ENCODE measurements around the gene AATK. TPM values are rescaled to one million over a fixed set of nuclear protein-coding genes. Genes with fewer than 3 reads are reported as not detected.
A peak's percentile ranks its signal among the peaks of the same experiment; 100 is the strongest.

The AATK gene
- polyA plus RNA-seq, 1 donor (not counting 4 experiments of a cell fraction or from before 2014, with no cell fraction given) = 0.16 TPM

DNA sequence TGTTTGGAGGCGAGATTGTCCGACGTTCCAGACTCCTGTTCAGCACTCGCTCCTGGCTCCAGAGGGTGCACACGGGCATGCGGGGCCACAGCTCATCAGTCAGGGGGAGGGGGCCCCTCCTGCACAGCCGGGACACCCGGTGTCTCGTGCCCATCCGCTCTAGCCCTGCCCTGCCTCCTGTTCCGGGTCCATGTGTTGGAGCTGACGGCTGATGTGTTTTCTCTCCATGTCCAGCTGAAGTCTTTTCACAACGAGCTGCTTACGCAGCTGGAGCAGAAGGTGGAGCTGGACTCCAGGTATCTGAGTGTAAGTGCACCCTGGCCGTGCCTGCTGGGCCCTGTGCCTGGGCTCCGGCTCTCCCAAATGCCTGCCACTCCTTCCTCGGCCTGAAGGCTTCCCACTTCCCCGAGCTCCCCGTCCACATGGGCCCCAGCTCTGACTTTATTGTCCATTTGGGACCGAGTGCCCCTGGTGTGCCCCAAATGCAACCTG lies 80.6 kb downstream of the AATK start:
- TF ChIP-seq EZH2 (IDR thresholded peaks at IDR 0.05; ENCODE audit: low read length) = no peak
- TF ChIP-seq, protein P1, sequence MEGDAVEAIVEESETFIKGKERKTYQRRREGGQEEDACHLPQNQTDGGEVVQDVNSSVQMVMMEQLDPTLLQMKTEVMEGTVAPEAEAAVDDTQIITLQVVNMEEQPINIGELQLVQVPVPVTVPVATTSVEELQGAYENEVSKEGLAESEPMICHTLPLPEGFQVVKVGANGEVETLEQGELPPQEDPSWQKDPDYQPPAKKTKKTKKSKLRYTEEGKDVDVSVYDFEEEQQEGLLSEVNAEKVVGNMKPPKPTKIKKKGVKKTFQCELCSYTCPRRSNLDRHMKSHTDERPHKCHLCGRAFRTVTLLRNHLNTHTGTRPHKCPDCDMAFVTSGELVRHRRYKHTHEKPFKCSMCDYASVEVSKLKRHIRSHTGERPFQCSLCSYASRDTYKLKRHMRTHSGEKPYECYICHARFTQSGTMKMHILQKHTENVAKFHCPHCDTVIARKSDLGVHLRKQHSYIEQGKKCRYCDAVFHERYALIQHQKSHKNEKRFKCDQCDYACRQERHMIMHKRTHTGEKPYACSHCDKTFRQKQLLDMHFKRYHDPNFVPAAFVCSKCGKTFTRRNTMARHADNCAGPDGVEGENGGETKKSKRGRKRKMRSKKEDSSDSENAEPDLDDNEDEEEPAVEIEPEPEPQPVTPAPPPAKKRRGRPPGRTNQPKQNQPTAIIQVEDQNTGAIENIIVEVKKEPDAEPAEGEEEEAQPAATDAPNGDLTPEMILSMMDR (optimal IDR thresholded peaks at IDR 0.05 in 1 of 3, IDR thresholded peaks at IDR 0.05 in 1 of 3, conservative IDR thresholded peaks at IDR 0.05 in 1 of 3; ENCODE audit: extremely low read depth in 1 of 3, insufficient read depth in 2 of 3, low read length in 3 of 3) = peak; percentile 36 to 62 (median 41)
- H3K4me1 ChIP-seq (ENCODE audit: control insufficient read depth, extremely low read depth, insufficient read depth, low read length) = peaks cover 82% of the 10 kb centered on the region
- dilution Hi-C loops (cut with MboI; ENCODE audit: extremely low pct_ligation_motif_present, low sequenced_read_pairs) = no loop called here

DNA sequence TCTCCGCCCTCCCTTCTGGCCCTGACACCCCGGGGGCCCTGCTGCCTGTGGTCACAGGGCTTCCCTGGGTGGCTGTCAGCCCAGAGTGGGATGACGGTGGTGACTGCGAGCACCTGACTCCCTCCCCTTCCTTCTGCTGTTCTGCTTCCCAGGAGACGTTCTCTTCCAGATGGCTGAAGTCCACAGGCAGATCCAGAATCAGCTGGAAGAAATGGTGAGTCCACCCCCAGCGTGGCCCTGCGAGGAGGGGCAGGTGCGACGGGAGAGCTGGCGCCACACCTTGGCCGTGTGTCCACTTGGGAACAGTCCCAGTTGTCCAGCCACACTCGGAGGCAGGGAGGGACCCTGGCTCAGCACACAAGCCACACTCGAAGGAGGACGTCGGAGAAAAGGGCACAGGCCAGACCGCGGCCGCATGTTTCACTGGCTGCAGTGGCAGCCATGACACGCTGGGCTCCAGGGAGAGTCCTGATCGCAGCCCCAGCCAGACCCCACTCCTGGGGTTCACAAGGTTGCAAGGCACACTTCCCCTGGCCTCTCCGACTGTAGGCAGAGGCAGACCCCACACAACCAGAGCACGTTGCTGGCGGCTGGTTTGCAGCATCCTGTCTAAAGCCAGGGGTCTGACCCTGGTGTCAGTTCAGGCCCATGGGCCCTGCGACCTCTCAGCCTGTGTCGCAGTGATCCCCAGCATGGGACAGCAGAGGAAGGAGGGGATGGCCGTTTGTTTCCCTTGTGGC lies 81.2 kb downstream of the AATK start:
- H3K4me3 ChIP-seq (ENCODE audit: control insufficient read depth in 2 of 3, extremely low read depth in 1 of 3, insufficient read depth in 2 of 3, low read depth in 1 of 3, low read length in 3 of 3) = no peak overlapping the region
- no peak overlapping the region for H3K4me2 ChIP-seq (ENCODE audit: control insufficient read depth, extremely low read depth, insufficient read depth, low read depth, low read length)
- DNase-seq (ENCODE audit: low read depth, low spot score) (no peak), FAIRE-seq (no peak)
- peaks cover 76% of the 10 kb centered on the region for H3K4me1 ChIP-seq (ENCODE audit: control insufficient read depth, extremely low read depth, insufficient read depth, low read length)
- dilution Hi-C loops (cut with MboI; ENCODE audit: extremely low pct_ligation_motif_present, low sequenced_read_pairs) = no loop called here
- H3K79me2 ChIP-seq (ENCODE audit: control insufficient read depth, insufficient read depth, low read length) = peaks cover 31% of the 10 kb centered on the region
- no peaks in the 10 kb centered on the region for H4K20me1 ChIP-seq (ENCODE audit: control insufficient read depth, extremely low read depth, insufficient read depth, low read length)
- no peaks in the 10 kb centered on the region for H3K9me1 ChIP-seq (ENCODE audit: control insufficient read depth, extremely low read depth, insufficient read depth, low read length)
- H2AFZ ChIP-seq (ENCODE audit: control insufficient read depth, low read length) = no peak overlapping the region
- no peaks in the 10 kb centered on the region for H3K9me3 ChIP-seq (ENCODE audit: control insufficient read depth, low read depth, low read length)
- TF ChIP-seq, protein P1 (optimal IDR thresholded peaks at IDR 0.05 in 1 of 3, IDR thresholded peaks at IDR 0.05 in 1 of 3, conservative IDR thresholded peaks at IDR 0.05 in 1 of 3; ENCODE audit: extremely low read depth in 1 of 3, insufficient read depth in 2 of 3, low read length in 3 of 3) = no peak
- TF ChIP-seq EZH2 (IDR thresholded peaks at IDR 0.05; ENCODE audit: low read length) = no peak
- peak overlapping the region; percentile 84 for H3K9ac ChIP-seq (ENCODE audit: control insufficient read depth, extremely low read depth, insufficient read depth, low read length)
- no peaks in the 10 kb centered on the region for H3K27me3 ChIP-seq (ENCODE audit: control insufficient read depth, extremely low read depth, insufficient read depth, low read length)
- H3K27ac ChIP-seq (ENCODE audit: control insufficient read depth, insufficient read depth, low read length) = peak overlapping the region; percentile 97
- H3K36me3 ChIP-seq (ENCODE audit: control insufficient read depth in 2 of 2, extremely low read depth in 1 of 2, insufficient read depth in 2 of 2, low read length in 2 of 2) = peaks cover 28 to 58% of the 10 kb centered on the region in 2 experiments

More for the DNA sequence above, 80.6 kb downstream of the AATK start:
- peaks cover 25 to 60% of the 10 kb centered on the region in 2 experiments for H3K36me3 ChIP-seq (ENCODE audit: control insufficient read depth in 2 of 2, extremely low read depth in 1 of 2, insufficient read depth in 2 of 2, low read length in 2 of 2)
- H4K20me1 ChIP-seq (ENCODE audit: control insufficient read depth, extremely low read depth, insufficient read depth, low read length) = no peaks in the 10 kb centered on the region
- H3K9me3 ChIP-seq (ENCODE audit: control insufficient read depth, low read depth, low read length) = no peaks in the 10 kb centered on the region
- H3K9me1 ChIP-seq (ENCODE audit: control insufficient read depth, extremely low read depth, insufficient read depth, low read length) = no peaks in the 10 kb centered on the region
- peak overlapping the region; percentile 97 for H3K27ac ChIP-seq (ENCODE audit: control insufficient read depth, insufficient read depth, low read length)
- no peaks in the 10 kb centered on the region for H3K27me3 ChIP-seq (ENCODE audit: control insufficient read depth, extremely low read depth, insufficient read depth, low read length)
- H3K4me3 ChIP-seq (ENCODE audit: control insufficient read depth in 2 of 3, extremely low read depth in 1 of 3, insufficient read depth in 2 of 3, low read depth in 1 of 3, low read length in 3 of 3) = no peak overlapping the region
- peak overlapping the region; percentile 84 for H3K9ac ChIP-seq (ENCODE audit: control insufficient read depth, extremely low read depth, insufficient read depth, low read length)
- H2AFZ ChIP-seq (ENCODE audit: control insufficient read depth, low read length) = no peak overlapping the region
- H3K79me2 ChIP-seq (ENCODE audit: control insufficient read depth, insufficient read depth, low read length) = peaks cover 33% of the 10 kb centered on the region
- DNase-seq (ENCODE audit: low read depth, low spot score) = no peak
- FAIRE-seq = peak; percentile 69
- no peak overlapping the region for H3K4me2 ChIP-seq (ENCODE audit: control insufficient read depth, extremely low read depth, insufficient read depth, low read depth, low read length)

All from keratinocyte (primary cell).